ENCODE data around the gene OTULIN. TPM values are rescaled to one million over a fixed set of nuclear protein-coding genes. Genes with fewer than 3 reads are reported as not detected.

The OTULIN gene
- total RNA-seq, 1 experiment from 2014 or later, result 22.4 TPM

- POLR2A ChIA-PET (ENCODE audit: unreplicated experiment), result no interaction called here
- ATAC-seq, result no peak
Observed at GRCh38 chr5:14699807-14700400, 35.4 kb downstream of the OTULIN start.

DNA sequence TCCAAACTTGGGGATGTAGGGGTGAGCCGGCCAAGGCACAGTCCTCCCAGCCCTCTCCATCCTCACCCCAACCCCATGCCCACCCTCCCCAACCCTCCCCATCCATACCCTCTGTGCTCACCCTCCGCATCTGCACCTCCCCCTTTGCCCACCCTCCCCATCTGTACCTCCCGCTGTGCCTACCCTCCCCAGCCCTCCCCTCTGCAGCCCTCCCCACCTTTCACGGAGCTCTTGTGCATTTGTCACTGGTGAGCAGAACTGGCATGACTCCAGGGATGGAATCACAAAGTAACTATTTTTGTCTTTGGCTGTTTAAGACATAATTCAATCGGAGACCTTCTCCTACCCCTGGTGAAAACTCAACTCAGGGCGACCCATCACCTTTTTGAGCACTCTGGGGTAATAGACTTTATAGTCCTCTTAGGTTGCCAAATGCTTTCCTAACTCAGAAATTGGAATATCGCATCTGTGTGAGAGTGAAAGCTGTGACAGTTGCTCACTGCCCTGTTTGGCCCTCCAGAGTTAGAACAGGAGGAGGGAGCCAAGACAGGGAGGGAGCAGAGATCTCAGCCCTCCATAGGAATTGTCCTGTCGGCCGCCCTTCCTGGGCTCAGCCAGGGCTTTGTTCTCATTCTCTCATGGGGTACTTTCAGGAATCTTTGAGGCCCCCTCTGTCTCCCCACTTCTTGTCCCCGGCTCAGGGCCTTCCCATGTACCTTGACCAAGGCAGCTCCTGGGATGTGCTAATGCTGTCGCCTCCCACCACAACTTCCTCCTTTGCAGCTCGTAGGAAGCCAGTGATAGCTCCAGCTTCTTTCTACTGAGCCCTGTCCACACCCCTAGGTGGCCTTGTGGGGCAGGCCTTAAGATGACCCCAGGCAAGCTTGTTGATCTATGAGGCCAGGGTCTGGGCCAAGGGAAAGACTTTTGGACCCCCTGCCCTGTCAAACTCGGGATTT lies 36.2 kb downstream of the OTULIN start:
- CTCF ChIA-PET, result no interaction called here

More at GRCh38 chr5:14699807-14700400, 35.4 kb downstream of the OTULIN start:
- CTCF ChIA-PET, result no interaction called here
- H3K9me2 ChIP-seq (replicated peaks; ENCODE audit: low read length), result no peaks in the 10 kb centered on the region
- no peak overlapping the region for H3K27ac ChIP-seq (ENCODE audit: low read length)
- no peaks in the 10 kb centered on the region for H3F3A ChIP-seq (ENCODE audit: low read length, unreplicated experiment)
- H3K4me1 ChIP-seq (ENCODE audit: insufficient read depth, low read length), result no peaks in the 10 kb centered on the region
- H3K9ac ChIP-seq (ENCODE audit: low read length), result no peak overlapping the region
- no peaks in the 10 kb centered on the region for H3K9me3 ChIP-seq (ENCODE audit: low read length)
- no peaks in the 10 kb centered on the region for H3K27me3 ChIP-seq (ENCODE audit: low read length)
- H2AFZ ChIP-seq (ENCODE audit: low read length), result no peak overlapping the region
- H3K79me2 ChIP-seq (ENCODE audit: low read length), result no peaks in the 10 kb centered on the region
- H3K4me3 ChIP-seq (ENCODE audit: low read length), result no peak overlapping the region
- H3K4me2 ChIP-seq (ENCODE audit: low read length), result no peak overlapping the region
- H4K20me1 ChIP-seq (ENCODE audit: low read length), result no peaks in the 10 kb centered on the region
- no peak for DNase-seq
- intact Hi-C loops (cut with micrococcal nuclease), result no loop called here
- TF ChIP-seq EZH2 (IDR thresholded peaks at IDR 0.05; ENCODE audit: low read length, unreplicated experiment) (no peak), EZH2phosphoT487 (IDR thresholded peaks at IDR 0.05; ENCODE audit: borderline replicate concordance, low read length) (no peak)
- TF ChIP-seq, protein P1, sequence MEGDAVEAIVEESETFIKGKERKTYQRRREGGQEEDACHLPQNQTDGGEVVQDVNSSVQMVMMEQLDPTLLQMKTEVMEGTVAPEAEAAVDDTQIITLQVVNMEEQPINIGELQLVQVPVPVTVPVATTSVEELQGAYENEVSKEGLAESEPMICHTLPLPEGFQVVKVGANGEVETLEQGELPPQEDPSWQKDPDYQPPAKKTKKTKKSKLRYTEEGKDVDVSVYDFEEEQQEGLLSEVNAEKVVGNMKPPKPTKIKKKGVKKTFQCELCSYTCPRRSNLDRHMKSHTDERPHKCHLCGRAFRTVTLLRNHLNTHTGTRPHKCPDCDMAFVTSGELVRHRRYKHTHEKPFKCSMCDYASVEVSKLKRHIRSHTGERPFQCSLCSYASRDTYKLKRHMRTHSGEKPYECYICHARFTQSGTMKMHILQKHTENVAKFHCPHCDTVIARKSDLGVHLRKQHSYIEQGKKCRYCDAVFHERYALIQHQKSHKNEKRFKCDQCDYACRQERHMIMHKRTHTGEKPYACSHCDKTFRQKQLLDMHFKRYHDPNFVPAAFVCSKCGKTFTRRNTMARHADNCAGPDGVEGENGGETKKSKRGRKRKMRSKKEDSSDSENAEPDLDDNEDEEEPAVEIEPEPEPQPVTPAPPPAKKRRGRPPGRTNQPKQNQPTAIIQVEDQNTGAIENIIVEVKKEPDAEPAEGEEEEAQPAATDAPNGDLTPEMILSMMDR (conservative IDR thresholded peaks at IDR 0.05; ENCODE audit: low read depth, low read length), result no peak
- no TSS peak for BruUV-seq (replicated peaks)
- H3K36me3 ChIP-seq (ENCODE audit: low read depth, low read length), result peaks cover 25% of the 10 kb centered on the region

More for the DNA sequence above, 36.2 kb downstream of the OTULIN start:
- TF ChIP-seq EZH2phosphoT487 (IDR thresholded peaks at IDR 0.05; ENCODE audit: borderline replicate concordance, low read length) (no peak), EZH2 (IDR thresholded peaks at IDR 0.05; ENCODE audit: low read length, unreplicated experiment) (no peak)
- TF ChIP-seq, protein P1 (conservative IDR thresholded peaks at IDR 0.05; ENCODE audit: low read depth, low read length), result no peak
- Histone ChIP-seq H3K4me3 (ENCODE audit: low read length) (no peak overlapping the region), H4K20me1 (ENCODE audit: low read length) (no peaks in the 10 kb centered on the region), H3K9ac (ENCODE audit: low read length) (no peak overlapping the region), H3K79me2 (ENCODE audit: low read length) (no peaks in the 10 kb centered on the region), H3K27ac (ENCODE audit: low read length) (no peak overlapping the region), H3K9me3 (ENCODE audit: low read length) (no peaks in the 10 kb centered on the region), H3K4me2 (ENCODE audit: low read length) (no peak overlapping the region), H3K36me3 (ENCODE audit: low read depth, low read length) (peaks cover 18% of the 10 kb centered on the region; the same call in 1 of the 2 replicates), H2AFZ (ENCODE audit: low read length) (no peak overlapping the region), H3K9me2 (replicated peaks; ENCODE audit: low read length) (no peaks in the 10 kb centered on the region), H3K27me3 (ENCODE audit: low read length) (no peaks in the 10 kb centered on the region), H3K4me1 (ENCODE audit: insufficient read depth, low read length) (no peaks in the 10 kb centered on the region), H3F3A (ENCODE audit: low read length, unreplicated experiment) (no peaks in the 10 kb centered on the region)
- ATAC-seq (no peak), DNase-seq (no peak)
- BruUV-seq (replicated peaks), result no TSS peak
- POLR2A ChIA-PET (ENCODE audit: unreplicated experiment), result no interaction called here
- intact Hi-C loops (cut with micrococcal nuclease), result no loop called here
